MV-4-11 (cell line): Measurements from ENCODE around the gene GPR162.
A peak's percentile ranks its signal among the peaks of the same experiment; 100 is the strongest.

Experiments
- DNase-seq: peaks from one replicate; lab custom pipeline; 2025; lab: John Stamatoyannopoulos, UW

Gene GPR162

DNA sequence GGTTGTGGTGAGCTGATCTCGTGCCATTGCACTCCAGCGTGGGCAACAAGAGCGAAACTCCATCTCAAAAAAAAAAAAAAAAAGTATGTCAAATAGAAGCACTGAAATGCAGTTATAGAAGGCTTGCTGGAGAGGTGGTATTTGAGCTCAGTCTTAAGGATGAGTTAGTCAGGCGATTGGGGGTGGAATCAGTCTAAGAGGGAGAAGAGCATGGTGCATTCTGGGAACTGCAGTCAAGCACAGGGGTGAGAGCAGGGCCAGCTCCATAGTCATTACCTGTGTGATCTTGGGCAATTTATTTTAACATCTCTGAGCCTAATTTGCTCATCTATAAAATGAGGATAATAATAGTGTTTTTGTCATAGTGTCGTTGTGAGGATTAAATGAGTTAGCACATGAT, 13.3 kb downstream of the GPR162 start:
- DNase-seq, result no peak

DNA sequence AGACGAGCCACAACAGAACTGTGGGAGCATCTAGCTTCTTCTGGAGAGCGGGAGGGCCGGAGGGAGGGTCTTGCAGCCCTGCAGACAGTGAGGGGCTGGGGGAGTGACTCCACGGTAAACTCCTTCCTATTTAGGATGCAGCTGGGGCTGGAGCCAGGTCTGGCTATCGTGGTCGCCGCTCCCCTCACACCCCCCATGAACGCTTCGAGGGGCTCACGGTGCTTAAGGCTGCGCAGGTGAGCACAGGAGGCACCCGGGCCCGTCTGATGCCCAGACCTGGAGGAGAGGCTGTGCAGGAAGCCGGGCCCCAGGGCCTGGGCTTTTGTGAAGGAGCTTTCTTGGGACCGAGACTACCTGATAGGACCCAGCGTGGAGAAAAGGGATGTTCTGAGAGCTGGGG, 15.2 kb downstream of the GPR162 start:
- DNase-seq, result no peak

DNA sequence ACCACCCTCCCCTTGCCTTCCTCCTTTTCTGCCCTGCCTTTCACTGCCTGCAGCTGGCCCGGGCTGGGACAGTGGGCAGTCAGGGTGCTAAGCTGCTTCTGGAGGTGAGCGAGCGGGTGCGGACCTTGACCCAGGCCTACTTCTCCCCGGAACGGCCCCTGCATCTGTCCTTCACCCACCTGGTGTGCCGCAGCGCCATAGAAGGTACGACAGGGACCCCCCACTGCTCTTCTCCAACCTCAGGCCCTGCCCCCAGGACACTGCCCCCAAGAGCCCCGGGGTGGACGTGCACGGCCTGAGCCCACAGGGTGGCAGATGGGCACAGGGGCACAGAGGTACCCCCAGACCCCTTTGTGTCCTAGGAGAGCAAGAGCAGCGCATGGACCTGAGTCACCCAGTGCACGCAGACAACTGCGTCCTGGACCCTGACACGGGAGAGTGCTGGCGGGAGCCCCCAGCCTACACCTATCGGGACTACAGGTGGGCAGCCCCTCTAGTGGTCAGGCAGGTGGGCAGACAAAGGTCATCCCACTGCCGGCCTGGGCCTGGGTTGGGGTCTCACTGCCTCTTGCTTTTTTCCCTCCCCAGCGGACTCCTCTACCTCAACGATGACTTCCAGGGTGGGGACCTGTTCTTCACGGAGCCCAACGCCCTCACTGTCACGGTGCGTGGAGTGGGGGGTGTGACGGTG, 15.9 kb downstream of the GPR162 start:
- no peak for DNase-seq

DNA sequence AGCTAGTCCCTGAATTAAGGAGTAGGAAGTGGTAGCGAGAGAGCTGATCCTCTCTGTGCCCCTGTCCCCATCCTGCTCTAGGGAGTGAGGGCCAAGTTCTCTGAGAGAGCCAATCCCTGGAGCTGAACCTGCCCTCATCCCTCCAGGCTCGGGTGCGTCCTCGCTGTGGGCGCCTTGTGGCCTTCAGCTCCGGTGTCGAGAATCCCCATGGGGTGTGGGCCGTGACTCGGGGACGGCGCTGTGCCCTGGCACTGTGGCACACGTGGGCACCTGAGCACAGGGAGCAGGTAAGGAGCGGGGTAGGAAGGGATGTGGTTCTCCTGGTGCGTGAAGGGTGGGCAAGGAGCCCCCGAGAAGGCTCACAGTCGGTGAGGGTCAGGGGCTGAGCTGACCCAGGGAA, 17.2 kb downstream of the GPR162 start:
- no peak for DNase-seq

DNA sequence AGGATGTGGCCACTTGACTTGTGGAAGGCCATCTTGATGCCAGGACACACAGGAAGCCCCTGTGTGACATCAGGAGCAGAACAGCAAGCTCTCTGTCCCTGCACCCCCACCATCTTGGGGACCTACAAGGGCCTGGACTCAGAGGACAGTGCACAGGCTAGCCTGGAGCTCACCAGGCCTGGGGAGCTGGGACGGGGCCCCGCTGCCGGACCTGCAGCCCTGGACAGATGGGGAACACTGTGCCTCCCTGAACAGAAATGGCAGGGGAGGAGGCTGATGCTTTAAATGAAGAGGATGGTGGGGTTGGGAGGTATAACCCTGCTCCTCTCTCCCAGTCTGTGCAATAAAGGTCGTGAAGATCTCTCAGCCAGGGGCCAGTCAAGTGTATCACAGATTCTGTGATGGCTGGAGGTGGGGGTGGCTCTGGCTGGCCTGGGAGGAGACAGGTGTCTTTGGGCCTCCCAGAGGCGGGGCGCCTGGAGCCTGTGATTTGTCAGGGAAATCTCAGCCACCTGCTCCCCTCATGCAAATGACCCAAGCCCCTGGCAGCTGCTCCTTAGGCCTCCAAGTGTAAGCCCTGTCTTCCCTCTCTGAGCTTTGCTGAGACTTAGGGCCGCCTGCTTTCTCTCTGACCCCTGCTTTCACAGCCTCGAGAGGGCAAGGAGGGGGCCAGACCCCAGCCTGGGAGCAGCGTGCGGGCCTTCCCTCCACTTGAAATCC, 18.0 kb downstream of the GPR162 start:
- no peak for DNase-seq

DNA sequence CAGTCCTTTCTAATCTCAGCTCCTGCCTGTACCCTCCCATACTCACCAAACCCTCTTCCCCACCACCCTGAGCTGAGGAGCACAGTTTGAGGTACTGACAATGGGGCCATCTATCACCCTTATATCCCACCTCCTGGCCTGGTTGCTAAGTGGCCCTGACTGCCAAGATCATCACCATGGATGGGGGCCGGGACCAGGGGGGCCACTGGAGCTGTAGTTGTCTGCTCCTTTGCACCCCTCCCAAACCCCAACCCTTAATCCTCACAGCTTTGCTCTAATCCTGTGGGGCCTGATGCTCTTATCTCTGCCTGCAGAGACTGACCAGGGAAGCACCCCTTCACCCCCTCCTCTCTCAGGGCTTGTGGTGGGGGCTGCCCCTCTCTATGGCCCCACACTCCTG, 18.7 kb downstream of the GPR162 start:
- DNase-seq, result no peak

DNA sequence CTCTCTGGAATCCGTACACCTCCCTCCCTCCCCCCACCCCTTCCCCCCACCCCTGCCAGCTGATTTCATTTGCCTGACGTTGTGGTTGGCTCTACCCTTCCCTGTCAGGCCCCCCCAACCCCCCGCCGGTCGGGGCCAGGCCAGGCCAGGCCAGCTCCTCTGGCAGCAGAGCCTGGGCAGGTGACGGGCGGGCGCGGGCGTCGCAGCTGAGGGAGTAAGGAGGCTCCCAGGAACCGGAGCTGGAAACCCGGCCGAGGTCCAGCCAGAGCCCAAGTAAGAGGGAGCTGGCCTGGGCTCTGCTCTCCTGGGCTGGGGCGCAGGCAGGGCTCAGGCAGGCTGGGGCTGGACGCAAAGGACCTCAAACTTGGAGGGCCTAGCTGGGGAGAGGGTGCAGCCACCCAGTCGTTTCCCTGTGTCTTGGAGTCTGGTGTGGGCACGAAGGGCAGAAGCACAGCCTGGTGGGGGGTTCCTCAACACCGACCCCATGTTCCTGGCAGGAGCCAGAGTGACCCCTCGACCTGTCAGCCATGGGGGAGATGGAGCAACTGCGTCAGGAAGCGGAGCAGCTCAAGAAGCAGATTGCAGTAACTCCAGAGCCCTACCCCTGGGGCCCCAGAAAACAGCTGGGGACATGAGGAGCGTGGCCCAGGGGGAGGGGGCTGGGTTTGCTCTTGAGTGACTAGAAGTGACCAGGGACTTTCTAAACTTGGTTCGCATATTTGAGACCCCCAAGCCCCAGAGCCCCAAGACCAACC, 19.3 kb downstream of the GPR162 start, which contains the start of gene GNB3:
GNB3 (plus strand) TSS at position 165 of the 755 bp plus-strand sequence; CDS start at position 528, 363 bp downstream.
- DNase-seq, result no peak

DNA sequence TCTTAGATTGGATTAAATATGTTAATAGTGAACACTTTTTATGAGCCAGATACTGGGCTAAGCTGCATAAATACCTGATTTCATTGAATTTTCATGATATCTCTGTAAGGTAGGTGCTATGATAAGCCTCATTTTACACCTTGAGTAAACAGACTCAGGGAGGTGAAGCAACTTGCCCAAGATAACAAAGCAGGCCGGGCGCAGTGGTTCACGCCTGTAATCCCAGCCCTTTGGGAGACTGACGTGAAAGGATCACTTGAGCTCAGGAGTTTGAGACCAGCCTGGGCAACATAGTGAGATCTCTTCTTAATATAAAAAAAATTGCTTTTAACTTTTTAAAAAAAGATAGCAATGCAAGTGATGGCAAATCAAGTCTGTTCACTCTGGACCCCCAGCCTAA, 20.5 kb downstream of the GPR162 start:
- no peak for DNase-seq

DNA sequence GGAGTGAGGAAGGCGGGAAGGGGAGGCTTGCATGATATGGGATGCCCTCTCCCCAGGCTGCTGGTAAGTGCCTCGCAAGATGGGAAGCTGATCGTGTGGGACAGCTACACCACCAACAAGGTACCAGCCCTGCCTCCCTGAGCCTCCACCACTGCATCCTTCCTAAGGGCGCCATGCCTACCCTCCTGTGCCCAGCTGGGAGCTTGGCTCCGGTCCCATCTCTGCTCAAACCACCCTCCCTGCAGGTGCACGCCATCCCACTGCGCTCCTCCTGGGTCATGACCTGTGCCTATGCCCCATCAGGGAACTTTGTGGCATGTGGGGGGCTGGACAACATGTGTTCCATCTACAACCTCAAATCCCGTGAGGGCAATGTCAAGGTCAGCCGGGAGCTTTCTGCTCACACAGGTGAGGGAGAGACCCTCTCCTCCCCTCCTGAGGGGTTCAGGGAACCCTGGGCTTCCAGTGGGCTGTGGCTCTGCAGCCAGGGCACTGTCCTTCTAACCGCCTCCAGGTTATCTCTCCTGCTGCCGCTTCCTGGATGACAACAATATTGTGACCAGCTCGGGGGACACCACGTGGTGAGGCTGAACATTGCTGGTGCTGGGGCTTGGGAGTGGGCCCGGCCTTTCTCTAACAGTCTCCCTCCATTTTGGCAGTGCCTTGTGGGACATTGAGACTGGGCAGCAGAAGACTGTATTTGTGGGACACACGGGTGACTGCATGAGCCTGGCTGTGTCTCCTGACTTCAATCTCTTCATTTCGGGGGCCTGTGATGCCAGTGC, 21.7 kb downstream of the GPR162 start:
- peak; percentile 33 for DNase-seq

DNA sequence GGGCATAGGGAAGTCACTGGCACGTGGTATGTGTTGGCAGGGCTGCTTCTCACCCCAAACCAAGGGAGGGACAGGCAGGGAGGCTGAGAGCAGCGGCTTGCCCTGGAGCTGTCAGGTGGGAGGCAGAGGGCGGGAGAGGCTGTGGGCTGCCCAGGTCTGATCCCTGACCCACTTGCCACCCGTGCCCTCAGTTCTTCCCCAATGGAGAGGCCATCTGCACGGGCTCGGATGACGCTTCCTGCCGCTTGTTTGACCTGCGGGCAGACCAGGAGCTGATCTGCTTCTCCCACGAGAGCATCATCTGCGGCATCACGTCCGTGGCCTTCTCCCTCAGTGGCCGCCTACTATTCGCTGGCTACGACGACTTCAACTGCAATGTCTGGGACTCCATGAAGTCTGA, 23.8 kb downstream of the GPR162 start:
- DNase-seq, result no peak

DNA sequence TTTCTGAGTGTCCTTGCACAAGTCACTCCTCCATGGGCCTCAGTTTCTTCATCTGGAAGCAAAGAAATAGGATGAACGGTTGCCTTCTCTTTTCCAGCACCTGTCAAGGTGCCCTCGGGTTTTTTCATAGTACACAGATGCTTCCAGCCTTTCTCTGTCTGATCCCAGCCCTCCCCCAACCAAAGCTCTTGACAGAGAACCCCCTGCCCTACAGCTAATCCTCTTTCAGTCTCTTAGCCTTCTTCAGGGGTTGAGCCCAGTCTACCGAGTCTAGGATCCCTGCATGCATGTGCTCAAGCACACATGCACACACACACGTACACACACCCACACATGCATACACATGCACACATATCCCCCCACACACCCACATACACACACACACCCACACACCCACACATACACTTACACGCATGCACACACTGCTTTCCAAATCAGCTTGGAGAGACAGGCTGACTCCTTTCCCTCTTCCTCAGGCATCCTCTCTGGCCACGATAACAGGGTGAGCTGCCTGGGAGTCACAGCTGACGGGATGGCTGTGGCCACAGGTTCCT, 24.8 kb downstream of the GPR162 start:
- no peak for DNase-seq

DNA sequence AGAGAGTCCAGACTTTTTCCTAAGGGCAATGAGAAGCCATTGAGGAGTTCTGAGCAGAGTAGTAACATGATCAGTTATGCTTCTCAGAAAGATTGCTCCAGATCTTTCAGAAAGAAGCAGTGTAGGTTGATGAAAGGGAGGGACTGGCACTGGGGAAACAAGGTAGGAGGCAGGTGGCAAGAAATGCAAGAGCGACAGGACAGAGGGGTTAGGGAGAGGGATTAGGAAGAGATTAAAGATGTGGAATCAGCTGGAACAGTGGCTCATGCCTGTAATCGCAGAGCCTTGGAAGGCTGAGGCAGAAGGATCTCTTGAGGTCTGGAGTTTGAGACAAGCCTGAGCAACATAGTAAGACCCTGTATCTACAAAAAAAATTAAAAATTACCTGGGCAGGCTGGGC, 26.1 kb downstream of the GPR162 start:
- DNase-seq, result no peak

DNA sequence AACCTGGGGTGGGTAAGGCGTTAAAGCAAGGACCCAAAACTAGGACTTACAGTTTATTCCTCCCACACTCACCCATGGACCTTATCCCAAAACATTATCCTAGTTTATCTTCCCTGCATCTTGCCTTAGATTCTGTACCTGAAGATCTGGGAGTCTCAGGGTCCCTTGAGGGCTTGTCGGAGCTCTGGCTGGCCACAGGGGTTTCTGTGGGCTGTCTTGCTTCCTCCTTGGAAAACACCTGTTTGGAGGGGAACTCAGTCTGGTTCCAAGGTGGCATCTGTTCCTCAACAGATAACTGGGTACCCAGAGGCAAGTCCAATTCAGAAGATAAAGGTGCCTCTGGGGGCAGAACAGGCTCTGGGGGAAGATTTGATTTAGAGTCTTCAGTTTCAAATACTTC, 27.8 kb downstream of the GPR162 start:
- no peak for DNase-seq

DNA sequence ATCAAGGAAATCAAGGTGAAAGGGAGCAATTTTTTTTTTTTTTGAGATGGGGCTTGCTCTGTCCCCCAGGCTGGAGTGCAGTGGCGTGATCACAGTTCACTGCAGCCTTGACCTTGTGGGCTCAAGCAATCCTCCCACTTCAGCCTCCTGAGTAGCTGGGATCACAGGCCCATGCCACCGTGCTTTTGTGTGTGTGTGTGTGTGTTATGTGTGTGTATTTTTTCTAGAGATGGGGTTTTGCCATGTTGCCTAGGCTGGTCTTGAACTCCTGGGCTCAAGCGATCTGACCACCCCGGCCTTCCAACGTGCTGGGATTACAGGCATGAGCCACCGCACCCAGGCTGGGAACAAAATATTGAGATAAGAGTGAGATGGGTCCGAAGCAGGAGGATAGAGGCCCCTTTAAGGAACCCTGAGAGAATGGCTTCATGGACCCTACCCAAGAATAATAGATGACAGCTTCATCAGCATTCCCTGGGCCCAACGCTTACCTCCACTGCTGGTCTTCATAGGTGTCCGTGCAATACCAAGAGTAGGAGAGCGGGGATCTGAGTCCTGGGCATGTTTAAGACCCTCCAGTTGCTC, 28.4 kb downstream of the GPR162 start:
- DNase-seq, result no peak

DNA sequence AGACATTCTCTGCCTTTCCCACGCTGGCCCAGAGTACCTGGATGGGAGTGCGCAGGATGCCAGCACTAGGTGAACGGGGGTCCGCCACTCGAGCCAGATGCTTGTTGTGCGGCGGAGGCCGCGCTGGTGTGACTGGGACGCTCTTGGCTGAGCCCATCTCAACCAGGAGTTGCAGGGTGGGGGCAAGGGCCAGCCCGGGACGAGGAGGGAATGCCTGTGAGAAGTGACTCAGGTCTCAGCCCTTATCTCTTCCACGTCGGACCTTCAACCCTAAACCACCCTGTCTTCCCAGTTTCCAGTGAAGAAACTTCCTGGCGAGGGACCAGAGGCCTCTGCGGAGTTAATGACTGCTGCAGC, 29.2 kb downstream of the GPR162 start:
- no peak for DNase-seq

DNA sequence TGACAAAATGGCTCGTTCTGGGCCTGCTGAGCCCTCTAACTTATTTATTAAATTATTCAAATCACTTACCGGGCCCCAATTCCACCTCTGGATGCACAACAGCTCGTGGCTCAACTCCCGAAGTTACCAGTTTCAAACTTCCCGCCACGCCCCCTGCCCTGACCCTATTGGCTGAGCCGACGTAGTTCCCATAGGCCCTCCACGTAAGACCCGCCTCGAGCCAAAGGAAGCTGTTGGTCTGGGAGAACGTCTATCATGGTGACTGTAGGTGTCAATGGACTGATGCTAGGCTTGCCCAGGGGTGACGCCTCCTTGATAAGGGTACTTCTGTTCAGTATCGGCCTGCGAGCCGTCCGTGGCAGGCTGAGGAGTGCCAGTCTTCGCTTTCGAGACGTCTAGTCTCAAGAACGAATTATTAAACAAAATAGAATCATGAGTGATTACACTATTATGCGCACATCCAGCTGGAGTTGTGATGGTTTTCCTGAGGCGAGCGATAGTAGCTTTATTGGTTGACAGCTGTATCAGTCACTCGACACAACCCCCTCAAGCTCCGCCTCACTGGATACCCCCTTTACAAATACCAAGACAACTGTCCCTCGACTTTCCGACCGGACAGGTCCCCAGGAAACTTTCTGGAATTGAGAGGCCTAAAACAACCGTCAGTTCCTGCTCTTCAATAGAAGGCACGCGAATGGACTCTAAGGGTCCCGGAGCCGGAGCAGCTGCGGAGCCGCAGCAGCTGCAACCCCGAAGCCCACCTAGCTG, 29.7 kb downstream of the GPR162 start, which contains the start of gene CDCA3:
CDCA3 (minus strand) TSS at position 134 of the 768 bp plus-strand sequence. CDS start 334 bp downstream, outside the sequence.
- DNase-seq, result peak; percentile 99

DNA sequence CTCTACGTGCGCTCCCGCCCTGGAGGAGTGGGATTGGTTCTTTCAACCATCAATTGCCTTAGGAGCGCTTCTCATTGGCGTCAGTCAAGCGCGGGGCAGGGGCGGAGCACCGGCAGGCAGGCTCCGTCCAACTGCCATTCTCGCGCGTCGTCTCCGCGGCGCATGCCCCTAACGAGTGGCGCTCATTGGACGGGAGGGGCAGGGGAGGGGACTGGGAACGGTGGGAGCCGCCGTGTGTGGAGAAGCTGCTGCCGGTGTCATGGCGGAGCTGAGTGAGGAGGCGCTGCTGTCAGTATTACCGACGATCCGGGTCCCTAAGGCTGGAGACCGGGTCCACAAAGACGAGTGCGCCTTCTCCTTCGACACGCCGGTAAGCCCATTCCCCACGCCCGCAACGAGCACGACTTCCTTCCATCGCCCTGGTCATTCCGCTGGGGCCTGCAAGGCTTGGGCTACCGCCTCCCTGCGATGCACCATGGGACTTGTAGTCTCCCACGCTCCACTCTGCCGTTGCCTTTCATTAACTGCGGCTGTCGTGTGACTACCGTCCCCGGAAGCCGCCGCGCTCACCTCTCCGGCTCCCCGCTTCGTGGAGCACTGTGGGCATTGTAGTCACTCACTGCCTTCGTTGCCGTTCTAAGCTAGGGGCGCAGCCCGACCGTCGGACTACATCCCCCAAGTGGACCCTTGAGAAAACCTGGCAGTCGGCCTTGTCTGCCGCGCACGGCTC, 30.5 kb downstream of the GPR162 start, which contains the start of gene USP5:
USP5 (plus strand) TSS at position 230 of the 730 bp plus-strand sequence; CDS start at position 260, 30 bp downstream.
- DNase-seq, result peak; percentile 99

DNA sequence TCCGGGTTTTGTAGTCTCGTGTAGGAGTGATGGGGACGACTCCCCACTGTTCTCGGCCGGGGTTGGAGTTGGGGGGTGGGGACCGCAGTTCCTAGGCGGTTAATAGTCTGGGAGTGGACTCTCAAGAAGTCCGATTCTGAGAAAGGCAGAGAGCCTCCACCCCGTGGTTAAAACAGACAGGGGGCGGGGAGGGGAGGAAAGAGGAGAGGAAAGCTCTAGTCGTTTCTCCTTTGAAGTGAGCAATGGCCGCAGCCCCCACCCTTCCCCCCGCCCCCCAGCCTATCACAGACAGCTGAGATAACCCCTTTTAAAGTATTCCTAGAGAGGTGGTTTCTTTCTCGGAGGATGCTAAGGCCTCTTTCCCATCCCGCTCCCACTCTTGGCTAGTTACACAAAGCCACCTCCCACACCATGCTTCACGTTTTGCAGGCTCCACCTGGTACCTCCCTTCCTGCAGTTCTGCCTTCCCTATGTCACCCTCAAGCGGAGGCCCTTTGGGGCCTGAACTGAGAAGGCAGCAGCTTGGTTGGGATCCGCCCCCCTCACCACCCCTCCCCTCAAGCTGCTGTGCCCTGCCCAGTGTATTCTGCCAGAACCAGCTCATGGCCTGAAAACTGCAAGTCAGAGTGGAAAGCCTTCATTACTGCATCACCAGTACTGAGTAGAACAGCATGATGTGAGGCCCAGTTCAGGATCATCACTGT, 31.2 kb downstream of the GPR162 start:
- no peak for DNase-seq

DNA sequence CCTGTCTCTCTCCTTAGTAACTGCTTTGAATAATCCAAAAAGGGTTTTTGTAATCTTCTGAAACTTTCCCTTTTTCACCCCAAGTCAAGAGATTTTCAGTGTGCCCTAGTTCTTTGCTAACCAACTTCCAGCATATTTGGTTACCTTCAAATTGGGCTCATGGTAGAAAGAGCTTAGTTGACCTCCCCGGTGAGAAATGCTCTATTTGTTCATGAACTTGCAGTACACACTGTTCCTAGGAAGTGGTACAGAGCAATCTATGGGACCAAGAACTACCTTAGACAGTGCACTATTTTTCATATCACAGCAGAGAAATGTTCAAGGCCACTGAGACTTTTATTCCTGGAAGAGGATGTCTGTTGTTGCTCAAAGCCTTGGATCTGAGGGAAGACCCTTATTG, 32.0 kb downstream of the GPR162 start:
- no peak for DNase-seq
